Endothelial cell of umbilical vein (primary cell): ENCODE data around the gene GNB1L. TPM values are rescaled to one million over a fixed set of nuclear protein-coding genes. Genes with fewer than 3 reads are reported as not detected.

Experiments used
- BruUV-seq: library from RNA; stranded (reverse); fragments of 400-500 nt; replicated peaks from 2 replicates; lab custom pipeline; 2021; lab: Mats Ljungman, UMichigan
- CTCF ChIA-PET: fragments of 300-600, 350-600 bp; sonication (Branson Sonifier 250); formaldehyde crosslinking; loops from one replicate; lab custom pipeline; 2021; ENCODE audit warnings: antibody characterized with exemption, inconsistent platforms; lab: Charles Lee
- POLR2A ChIA-PET: fragments of 300-600, 350-600 bp; sonication (Branson Sonifier 250); formaldehyde crosslinking; loops from one replicate; lab custom pipeline; 2021; ENCODE audit warnings: antibody characterized with exemption, inconsistent platforms; lab: Charles Lee
- DNase-seq: peaks from one replicate; pipeline ENCODE4 v3.0.0-alpha.2; 2011; ENCODE audit warnings: low read depth, low spot score
- FAIRE-seq: peaks from 2 replicates; lab custom pipeline; 2011; peaks lifted over from hg19 to GRCh38; lab: Jason Lieb, UNC
- H2AFZ ChIP-seq: 2 replicates; pipeline ENCODE4 v1.6.0; 2012; ENCODE audit warnings: low read depth, low read length, control low read depth, inconsistent platforms
- H3K27ac ChIP-seq: 2 replicates; pipeline ENCODE4 v1.5.1; 2011; ENCODE audit warnings: low read depth, mild to moderate bottlenecking, control low read depth, low read length, moderate library complexity; ENCODE audit not compliant: insufficient read depth
- H3K27me3 ChIP-seq, 2 experiments: 2 replicates each; pipeline versions ENCODE4 v1.6.0 to v1.6.1; 2011; ENCODE audit warnings: low read length in 2 of 2, mixed read lengths in 1 of 2; ENCODE audit not compliant: control insufficient read depth in 2 of 2, insufficient read depth in 2 of 2
- H3K36me3 ChIP-seq, 2 experiments: 2 replicates in 1 of 2; 3 replicates in 1 of 2; pipeline ENCODE4 v1.5.1; 2011; ENCODE audit warnings: low read length in 2 of 2, mild to moderate bottlenecking in 1 of 2, moderate library complexity in 1 of 2; ENCODE audit not compliant: control insufficient read depth in 2 of 2, insufficient read depth in 2 of 2; ENCODE audit errors: extremely low read depth in 1 of 2
- H3K4me1 ChIP-seq: 3 replicates; pipeline ENCODE4 v1.5.1; 2011; ENCODE audit warnings: mild to moderate bottlenecking, low read length; ENCODE audit not compliant: control insufficient read depth, insufficient read depth; ENCODE audit errors: extremely low read depth
- H3K4me2 ChIP-seq: 2 replicates; pipeline ENCODE4 v1.6.1; 2011; ENCODE audit warnings: low read length, control low read depth, mixed read lengths; ENCODE audit not compliant: insufficient read depth
- H3K4me3 ChIP-seq, 3 experiments: fragments of 200-600 bp in 1 of 3; sonication (generic), shearing (Covaris generic) in 1 of 3; replicated peaks in 1 of 3; 2 replicates each; pipeline ENCODE4 v1.5.1; 2011 to 2016; ENCODE audit warnings: control low read depth in 3 of 3, low read length in 3 of 3, mild to moderate bottlenecking in 2 of 3, inconsistent platforms in 1 of 3, low read depth in 1 of 3, moderate library complexity in 1 of 3; ENCODE audit not compliant: insufficient read depth in 1 of 3
- H3K79me2 ChIP-seq: 2 replicates; pipeline ENCODE4 v1.6.0; 2012; ENCODE audit warnings: low read length, inconsistent platforms; ENCODE audit not compliant: control insufficient read depth, insufficient read depth
- H3K9ac ChIP-seq: replicated peaks from 2 replicates; pipeline ENCODE3; 2011; ENCODE audit warnings: low read length, control low read depth; ENCODE audit not compliant: insufficient read depth; ENCODE audit errors: extremely low read depth
- H3K9me1 ChIP-seq: replicated peaks from 3 replicates; pipeline ENCODE4 v1.6.0; 2011; ENCODE audit warnings: mild to moderate bottlenecking, low read length; ENCODE audit not compliant: control insufficient read depth, insufficient read depth; ENCODE audit errors: extremely low read depth
- H3K9me3 ChIP-seq: replicated peaks from 2 replicates; pipeline ENCODE4 v1.5.1; 2012; ENCODE audit warnings: low read length, inconsistent platforms; ENCODE audit not compliant: control insufficient read depth, insufficient read depth
- H4K20me1 ChIP-seq: replicated peaks from 2 replicates; pipeline ENCODE3; 2011; ENCODE audit warnings: mild to moderate bottlenecking, low read length; ENCODE audit not compliant: control insufficient read depth, insufficient read depth; ENCODE audit errors: extremely low read depth
- EZH2 ChIP-seq: IDR thresholded peaks from 2 replicates; pipeline ENCODE4 v1.6.1; 2012; ENCODE audit warnings: borderline replicate concordance, low read depth, mild to moderate bottlenecking, moderate library complexity, low read length, inconsistent platforms; ENCODE audit not compliant: severe bottlenecking
- FOS ChIP-seq: IDR thresholded peaks from 2 replicates; pipeline ENCODE4 v1.6.1; 2011; ENCODE audit warnings: mild to moderate bottlenecking, low read length, moderate library complexity, borderline replicate concordance; ENCODE audit not compliant: insufficient read depth
- GATA2 ChIP-seq: IDR thresholded peaks from 2 replicates; pipeline ENCODE4 v1.7.0; 2011; ENCODE audit warnings: low read depth, mild to moderate bottlenecking, moderate library complexity, mixed read lengths, low read length; ENCODE audit not compliant: insufficient read length, insufficient read depth
- JUN ChIP-seq: IDR thresholded peaks from 2 replicates; pipeline ENCODE4 v1.6.1; 2011; ENCODE audit warnings: borderline replicate concordance, low read depth; ENCODE audit not compliant: insufficient read length, insufficient read depth
- POLR2A ChIP-seq: IDR thresholded peaks from 2 replicates; pipeline ENCODE4 v1.6.1; 2012; ENCODE audit warnings: low read depth, mild to moderate bottlenecking, control low read depth, low read length
- POLR2AphosphoS5 ChIP-seq: IDR thresholded peaks from 2 replicates; pipeline ENCODE4 v1.6.1; 2012; ENCODE audit warnings: low read depth, mild to moderate bottlenecking, control low read depth, low read length, moderate library complexity; ENCODE audit not compliant: insufficient read depth
- dilution Hi-C: fragments of 300-500 bp; cut with MboI; formaldehyde crosslinking; loops from one replicate; pipeline ENCODE4 v1.15.0; 2019; ENCODE audit warnings: low sequenced_read_pairs; ENCODE audit not compliant: extremely low pct_ligation_motif_present
- intact Hi-C: fragments of 100-400 bp; cut with micrococcal nuclease; formaldehyde crosslinking; loops from one replicate; pipeline ENCODE4 v1.10.0; 2022
- polyA plus RNA-seq, 4 experiments: library from polyadenylated mRNA; depleted of rRNA in 3 of 4; stranded (reverse) in 3 of 4; unstranded in 1 of 4; fragments of >200 nt; gene quantifications; 2 replicates each; pipeline versions ENCODE4 v1.2.1 to v1.2.3, GENCODE V29; 2011 to 2012; ENCODE audit warnings: missing spikeins in 1 of 4
- total RNA-seq: library from RNA; stranded (reverse); gene quantifications from 2 replicates; pipeline ENCODE4 v1.2.3, GENCODE V29; 2021
- TF ChIP-seq, protein P1 (sequence below): IDR thresholded peaks from 2 replicates; pipeline ENCODE4 v1.6.1; 2011; ENCODE audit not compliant: insufficient read depth, insufficient read length
- TF ChIP-seq, protein P2 (sequence below), 2 donors: IDR thresholded peaks; 1 replicate in 1 of 2; 2 replicates in 1 of 2; pipeline ENCODE4 v1.5.1; 2011; ENCODE audit warnings: low read length in 2 of 2, mild to moderate bottlenecking in 2 of 2, moderate library complexity in 2 of 2, control low read depth in 1 of 2, inconsistent platforms in 1 of 2, low read depth in 1 of 2; ENCODE audit not compliant: insufficient read depth in 1 of 2; ENCODE audit errors: extremely low read depth in 1 of 2

Gene GNB1L
- total and polyA plus RNA-seq, 2 donors (not counting 3 experiments of a cell fraction or from before 2014, with no cell fraction given), result 5.4 to 5.9 TPM

DNA sequence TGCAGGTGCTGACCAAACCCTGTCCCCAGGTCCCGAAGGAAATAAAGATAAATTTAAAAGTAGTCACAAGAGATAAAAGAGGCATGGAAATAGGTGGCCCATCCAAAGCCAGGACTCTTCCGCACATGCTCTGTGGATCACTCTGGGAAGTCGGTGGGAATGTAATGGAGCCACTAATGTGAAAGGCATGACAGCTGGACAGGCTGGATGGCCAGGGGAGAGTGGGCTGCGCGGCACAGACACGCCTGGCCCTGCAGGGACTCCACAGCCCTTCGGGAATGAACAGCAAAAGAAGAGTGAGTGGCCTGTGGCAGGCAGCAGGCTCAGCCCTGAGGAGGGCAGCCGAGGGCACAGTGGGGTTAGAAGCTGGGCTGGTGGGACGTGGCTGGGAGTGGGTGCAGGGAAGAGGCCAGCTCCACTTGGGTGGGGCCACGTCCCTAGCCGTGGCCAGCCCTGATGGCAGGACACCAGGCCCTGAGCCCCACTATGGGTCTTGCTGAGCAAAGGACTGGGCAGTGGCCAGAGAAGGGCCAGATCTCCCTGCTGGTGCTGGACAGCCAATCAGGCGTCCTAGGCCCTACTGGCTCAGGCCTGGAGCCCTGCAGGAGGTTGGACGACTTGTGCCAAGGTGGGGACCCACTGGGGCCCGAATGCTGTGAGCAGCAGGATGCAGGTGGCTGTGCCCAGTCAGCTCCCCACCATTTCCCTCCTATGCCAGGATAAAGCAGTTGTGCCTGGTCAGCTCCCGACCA lies 31.3 kb upstream of the GNB1L start:
- H3K79me2 ChIP-seq, result peaks cover 3% of the 10 kb centered on the region
- no peaks in the 10 kb centered on the region for H3K9me3 ChIP-seq
- H3K4me3 ChIP-seq, result no peak overlapping the region
- DNase-seq (no peak), FAIRE-seq (no peak)
- no peak overlapping the region for H3K9ac ChIP-seq
- POLR2A ChIA-PET, result interaction anchor here (1.7 kb wide), 1 partner anchor 11 kb away, joined by 5 read pairs; no protein-coding TSS in a partner anchor
- no peaks in the 10 kb centered on the region for H3K9me1 ChIP-seq
- peaks cover 65% of the 10 kb centered on the region for H3K4me1 ChIP-seq
- intact Hi-C loops (no loop called here), dilution Hi-C loops (no loop called here)
- CTCF ChIA-PET, result interaction anchor here (1.0 to 2.7 kb wide), 3 partner anchors 24 to 162 kb away, joined by 3 to 16 read pairs (median 15); no protein-coding TSS in a partner anchor
- no peak overlapping the region for H2AFZ ChIP-seq
- H3K4me2 ChIP-seq, result no peak overlapping the region
- BruUV-seq, result no TSS peak
- no peaks in the 10 kb centered on the region for H3K36me3 ChIP-seq
- H4K20me1 ChIP-seq, result no peaks in the 10 kb centered on the region
- no peak for TF ChIP-seq POLR2A
- TF ChIP-seq, protein P1, sequence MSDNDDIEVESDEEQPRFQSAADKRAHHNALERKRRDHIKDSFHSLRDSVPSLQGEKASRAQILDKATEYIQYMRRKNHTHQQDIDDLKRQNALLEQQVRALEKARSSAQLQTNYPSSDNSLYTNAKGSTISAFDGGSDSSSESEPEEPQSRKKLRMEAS, result no peak
- no peak for TF ChIP-seq GATA2
- TF ChIP-seq EZH2, result no peak
- no peak for TF ChIP-seq FOS
- no peak for TF ChIP-seq JUN
- TF ChIP-seq, protein P2, sequence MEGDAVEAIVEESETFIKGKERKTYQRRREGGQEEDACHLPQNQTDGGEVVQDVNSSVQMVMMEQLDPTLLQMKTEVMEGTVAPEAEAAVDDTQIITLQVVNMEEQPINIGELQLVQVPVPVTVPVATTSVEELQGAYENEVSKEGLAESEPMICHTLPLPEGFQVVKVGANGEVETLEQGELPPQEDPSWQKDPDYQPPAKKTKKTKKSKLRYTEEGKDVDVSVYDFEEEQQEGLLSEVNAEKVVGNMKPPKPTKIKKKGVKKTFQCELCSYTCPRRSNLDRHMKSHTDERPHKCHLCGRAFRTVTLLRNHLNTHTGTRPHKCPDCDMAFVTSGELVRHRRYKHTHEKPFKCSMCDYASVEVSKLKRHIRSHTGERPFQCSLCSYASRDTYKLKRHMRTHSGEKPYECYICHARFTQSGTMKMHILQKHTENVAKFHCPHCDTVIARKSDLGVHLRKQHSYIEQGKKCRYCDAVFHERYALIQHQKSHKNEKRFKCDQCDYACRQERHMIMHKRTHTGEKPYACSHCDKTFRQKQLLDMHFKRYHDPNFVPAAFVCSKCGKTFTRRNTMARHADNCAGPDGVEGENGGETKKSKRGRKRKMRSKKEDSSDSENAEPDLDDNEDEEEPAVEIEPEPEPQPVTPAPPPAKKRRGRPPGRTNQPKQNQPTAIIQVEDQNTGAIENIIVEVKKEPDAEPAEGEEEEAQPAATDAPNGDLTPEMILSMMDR (IDR thresholded peaks at IDR 0.05; ENCODE audit: extremely low read depth in 1 of 2, insufficient read depth in 1 of 2, low read depth in 1 of 2, low read length in 2 of 2), result no peak
- no peak for TF ChIP-seq POLR2AphosphoS5
- H3K27ac ChIP-seq, result peak overlapping the region; percentile 87
- no peaks in the 10 kb centered on the region for H3K27me3 ChIP-seq
